Activated CD4-positive, alpha-beta T cell treated with anti-CD3 and anti-CD28 coated beads, Interleukin-10, Interleukin-2, amounts not matched to agents 100 ng/mL and 50 ng/mL, durations not matched to agents 16 hours and 8 hours (primary cell): ENCODE data around the gene CHD9.
"Not testable (repeated sequence)": the region's sequence is repeated elsewhere in the genome, so short reads cannot be mapped to it uniquely, and the experiment has no call there.

Experiments
- DNase-seq: peaks from one replicate; pipeline ENCODE4 v3.0.0-alpha.2; 2020

The CHD9 gene

GRCh38 chr16:53135329-53135728, 80.5 kb downstream of the CHD9 start:
- DNase-seq, result no peak

DNA sequence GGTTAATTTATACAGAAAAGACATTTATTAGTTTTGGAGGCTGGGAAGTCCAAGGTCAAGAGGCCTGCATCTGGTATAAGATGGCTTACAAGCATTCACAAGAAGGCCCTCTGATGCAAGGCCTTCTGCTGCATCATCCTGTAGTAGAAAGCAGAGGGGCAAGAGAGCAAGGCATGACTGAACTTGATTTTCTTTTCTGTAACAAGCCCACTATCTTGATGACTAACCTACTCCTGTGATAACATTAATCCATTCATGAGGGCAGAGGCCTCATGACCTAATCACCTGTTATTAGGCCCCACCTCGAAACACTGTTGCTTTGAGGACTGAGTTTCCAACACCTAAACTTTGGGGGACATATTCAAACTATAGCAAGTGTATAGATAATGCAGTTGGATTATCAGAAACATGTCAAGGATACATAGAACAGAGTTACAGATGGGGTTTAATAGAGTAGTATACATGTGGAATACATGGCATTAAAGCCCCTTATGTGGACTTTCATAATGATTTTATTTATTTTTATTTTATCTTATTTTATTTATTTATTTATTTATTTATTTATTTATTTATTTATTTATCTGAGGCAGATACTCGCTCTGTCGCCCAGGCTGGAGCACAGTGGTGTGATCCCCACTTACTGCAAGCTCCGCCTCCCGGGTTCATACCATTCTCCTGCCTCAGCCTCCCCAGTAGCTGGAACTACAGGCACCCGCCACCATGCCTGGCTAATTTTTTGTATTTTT, 88.2 kb downstream of the CHD9 start:
- DNase-seq, result peak; percentile 6

GRCh38 chr16:53147500-53148065, 92.8 kb downstream of the CHD9 start:
- no peak for DNase-seq

GRCh38 chr16:53150769-53151168, 96.0 kb downstream of the CHD9 start:
- no peak for DNase-seq

DNA sequence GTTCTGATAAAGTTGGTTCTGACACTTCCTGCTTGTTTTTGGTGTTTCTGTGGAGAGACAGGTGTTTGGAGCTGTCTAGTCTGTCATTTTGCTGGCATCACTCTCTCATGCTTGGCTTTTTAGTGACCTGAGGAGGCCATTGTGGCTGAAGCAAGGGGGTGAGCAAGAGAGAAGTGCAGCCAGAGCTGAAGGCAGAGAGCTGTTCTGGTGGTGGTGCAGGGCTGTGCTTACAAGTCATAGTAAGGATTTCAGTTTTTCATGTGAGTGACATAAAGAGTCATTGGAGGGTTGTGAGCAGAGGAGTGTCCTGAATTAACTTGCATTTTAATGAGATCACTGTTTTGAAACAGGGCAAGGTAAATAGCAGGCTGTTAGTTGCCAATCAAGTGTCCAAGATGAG, 97.5 kb downstream of the CHD9 start:
- no peak for DNase-seq

DNA sequence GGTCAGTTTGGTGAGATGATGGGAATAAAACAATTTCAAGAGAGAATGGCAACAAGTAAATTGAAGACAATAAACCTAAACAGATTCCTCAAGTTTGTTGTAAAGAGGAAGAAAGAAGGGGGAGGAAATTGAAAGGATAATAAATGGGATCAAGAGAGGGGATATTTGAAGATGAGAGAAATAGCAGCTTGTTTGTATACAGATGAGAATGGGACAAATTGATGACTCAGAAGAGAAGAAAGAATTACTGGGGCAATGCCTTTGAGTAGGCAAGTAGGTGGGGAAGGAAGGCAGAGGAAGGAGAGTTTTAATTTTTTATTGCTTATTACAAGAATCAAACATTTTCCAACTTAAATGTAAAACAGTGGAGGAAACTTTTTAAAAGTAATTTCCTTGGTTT, 98.3 kb downstream of the CHD9 start:
- no peak for DNase-seq

GRCh38 chr16:53154513-53154912, 99.7 kb downstream of the CHD9 start:
- DNase-seq, result no peak

DNA sequence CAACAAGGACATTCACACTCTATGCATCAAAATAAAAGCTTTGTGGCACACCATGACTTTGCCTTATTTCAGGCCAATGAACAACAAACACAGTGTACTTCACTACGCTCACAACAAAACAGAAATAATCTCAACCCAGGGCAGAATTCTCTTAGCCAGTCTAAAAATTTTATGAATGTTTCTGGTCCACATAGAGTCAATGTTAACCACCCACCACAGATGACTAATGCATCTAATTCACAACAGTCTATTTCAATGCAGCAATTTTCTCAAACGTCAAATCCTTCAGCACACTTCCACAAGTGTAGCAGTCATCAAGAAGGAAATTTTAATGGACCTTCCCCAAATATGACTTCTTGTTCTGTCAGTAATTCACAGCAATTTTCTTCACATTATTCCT, 101.7 kb downstream of the CHD9 start:
- DNase-seq, result no peak

DNA sequence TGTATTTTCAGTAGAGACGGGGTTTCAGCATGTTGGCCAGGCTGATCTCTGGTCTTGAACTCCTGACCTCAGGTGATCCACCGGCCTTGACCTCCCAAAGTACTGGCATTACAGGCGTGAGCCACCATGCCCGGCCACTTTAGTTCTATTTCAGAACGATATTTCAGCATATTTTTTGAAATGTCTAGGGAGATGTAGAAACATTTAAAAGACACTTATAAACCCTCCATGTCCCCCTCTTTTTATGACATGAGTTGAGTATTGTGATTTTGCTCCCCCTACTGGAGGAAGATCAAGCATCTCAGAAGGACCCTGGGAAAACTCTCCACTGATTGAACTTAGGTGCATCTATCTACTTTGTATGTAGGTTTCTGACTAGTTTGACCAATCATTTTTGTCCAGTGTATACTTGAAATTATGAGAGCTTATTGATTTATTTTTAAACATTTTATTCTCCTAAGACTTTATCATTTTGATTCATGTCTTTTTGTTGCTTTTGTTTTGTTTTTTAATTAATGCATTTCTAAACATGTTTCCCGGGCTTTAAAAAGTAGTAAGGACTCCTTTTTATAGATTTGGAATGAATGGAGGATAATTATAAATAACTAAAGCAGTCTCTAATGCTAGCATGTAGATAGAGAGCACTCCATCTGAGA, 105.1 kb downstream of the CHD9 start:
- DNase-seq, result peak; percentile 49

DNA sequence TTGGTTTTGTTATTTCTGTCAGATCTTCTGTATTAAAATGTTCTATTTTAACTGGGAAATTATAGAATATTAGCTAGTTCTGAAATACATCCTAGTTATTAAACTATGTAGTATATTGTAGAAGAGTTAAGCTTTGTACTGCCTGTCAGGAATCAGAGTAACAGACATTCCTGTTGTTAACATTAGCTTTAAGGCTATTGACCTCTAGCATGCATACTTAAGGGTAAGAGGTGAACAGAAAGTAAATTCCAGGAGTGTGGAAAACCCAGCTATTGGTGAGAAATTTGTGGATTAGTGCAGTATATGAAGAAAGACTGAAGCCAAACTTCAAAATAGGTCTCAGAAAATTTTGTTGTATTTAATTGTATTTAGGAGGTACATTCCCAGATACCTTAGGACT, 111.3 kb downstream of the CHD9 start:
- DNase-seq, result no peak

- DNase-seq, result no peak
Measured at GRCh38 chr16:53168744-53169143, 114.0 kb downstream of the CHD9 start.

GRCh38 chr16:53172517-53172916, 117.7 kb downstream of the CHD9 start:
- DNase-seq, result no peak

DNA sequence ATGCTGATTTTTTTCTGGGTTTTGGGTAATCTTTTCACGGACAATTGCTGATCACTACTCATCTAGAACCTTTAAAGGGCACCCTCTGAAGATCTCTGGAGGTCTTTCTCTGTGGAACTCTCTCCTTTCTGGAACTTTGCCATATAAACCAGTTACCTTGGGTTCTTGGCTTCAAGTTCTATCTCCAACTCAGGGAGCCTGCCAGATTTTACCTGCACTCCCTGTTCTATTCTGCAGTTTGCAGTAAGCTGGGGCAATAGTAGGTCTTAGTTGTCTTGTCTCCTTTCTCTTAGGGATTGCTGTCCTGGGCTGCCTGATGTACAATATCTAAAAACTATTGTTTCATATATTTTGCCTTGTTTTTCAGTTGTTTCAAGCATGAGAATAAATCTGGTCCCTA, 120.3 kb downstream of the CHD9 start:
- DNase-seq, result no peak

GRCh38 chr16:53176434-53176833, 121.6 kb downstream of the CHD9 start:
- no peak for DNase-seq

GRCh38 chr16:53183442-53183841, 128.7 kb downstream of the CHD9 start:
- no peak for DNase-seq

- not testable (repeated sequence) for DNase-seq
Measured at GRCh38 chr16:53185741-53186140, 130.9 kb downstream of the CHD9 start.

GRCh38 chr16:53187775-53188174, 133.0 kb downstream of the CHD9 start:
- no peak for DNase-seq

DNA sequence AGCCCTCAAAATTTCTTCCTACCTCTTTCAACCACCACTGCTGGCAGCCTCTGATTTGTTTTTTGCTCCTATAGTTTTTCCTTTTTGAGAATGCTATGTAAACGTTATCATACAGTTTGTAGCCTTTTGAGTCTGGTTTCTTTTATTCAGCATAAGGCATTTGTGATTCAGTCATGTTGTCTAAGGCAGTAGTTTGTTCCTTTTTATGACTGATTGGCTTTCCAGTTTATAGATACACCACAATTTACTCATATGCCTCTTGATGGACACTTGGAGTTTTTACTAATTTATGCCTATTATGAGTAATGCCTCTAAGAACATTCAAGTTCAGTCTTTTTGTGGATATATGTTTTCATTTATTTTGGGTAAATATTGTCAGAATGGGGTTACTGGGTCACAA, 136.6 kb downstream of the CHD9 start:
- no peak for DNase-seq

- DNase-seq, result no peak
Measured at GRCh38 chr16:53198933-53199332, 144.1 kb downstream of the CHD9 start.

- DNase-seq, result no peak
Measured at GRCh38 chr16:53201900-53202299, 147.1 kb downstream of the CHD9 start.

- no peak for DNase-seq
Measured at GRCh38 chr16:53202398-53202797, 147.6 kb downstream of the CHD9 start.

DNA sequence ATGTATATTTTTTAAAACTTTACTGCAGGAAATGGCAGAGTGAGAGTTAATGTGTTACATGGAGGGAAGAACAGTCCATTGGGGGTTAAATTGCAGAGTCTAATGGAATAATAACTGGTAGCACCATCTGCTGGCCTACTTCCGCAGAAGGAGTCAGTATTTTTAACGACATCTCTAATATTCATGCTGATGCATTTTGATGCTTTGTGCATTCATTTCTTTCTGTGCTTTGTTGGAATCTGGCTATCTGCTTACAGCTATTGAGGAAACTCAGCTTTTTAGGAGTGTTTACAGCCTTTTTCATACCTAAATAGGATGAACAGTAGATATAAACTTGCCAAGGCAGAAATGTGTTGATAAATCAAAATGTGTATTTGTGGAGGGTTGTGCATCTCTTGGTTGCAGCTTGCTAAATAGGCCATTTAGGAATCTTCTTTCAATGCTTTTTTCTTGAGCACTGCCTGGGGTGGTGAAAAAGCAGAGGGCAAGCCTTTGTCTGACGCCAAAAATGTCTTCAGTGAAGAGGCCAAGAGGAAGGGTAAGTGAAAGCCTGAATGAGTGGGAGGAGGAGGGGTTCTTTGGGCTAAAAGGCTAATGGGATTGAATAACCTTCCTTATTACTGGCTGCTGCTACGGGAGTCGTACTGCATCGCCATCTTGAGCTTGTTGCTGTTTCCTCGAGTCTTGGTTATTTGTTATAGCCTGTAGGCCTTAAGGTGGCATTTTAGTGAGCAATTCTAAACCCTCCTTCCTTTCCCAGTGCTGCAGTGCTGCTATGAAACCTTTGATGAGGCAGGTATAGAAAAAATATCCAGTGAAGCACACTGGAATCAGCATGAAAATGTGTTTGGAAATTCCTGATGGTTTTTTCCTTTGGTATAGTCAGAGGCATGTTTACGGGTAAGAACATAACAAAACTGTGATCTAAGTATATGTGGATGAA, 153.3 kb downstream of the CHD9 start:
- peak; percentile 28 for DNase-seq

- no peak for DNase-seq
Measured at GRCh38 chr16:53209429-53209828, 154.6 kb downstream of the CHD9 start.
